B cell (primary cell): ENCODE results near the gene LPCAT1. TPM values are rescaled to one million over a fixed set of nuclear protein-coding genes. Genes with fewer than 3 reads are reported as not detected.

Experiments used
- ATAC-seq: fragments of 200-7000 bp; cut with Tn5 transposase; one replicate; pipeline ENCODE4 v1.10.0; 2021; ENCODE audit warnings: low read depth, mild to moderate bottlenecking, moderate number of reproducible peaks, moderate library complexity
- CTCF ChIA-PET: fragments of 350-600 bp; sonication (Branson Sonifier 250); formaldehyde crosslinking; loops from one replicate; lab custom pipeline; 2021; ENCODE audit warnings: antibody characterized with exemption, inconsistent platforms; lab: Charles Lee
- POLR2A ChIA-PET: fragments of 350-600 bp; sonication (Branson Sonifier 250); formaldehyde crosslinking; loops from one replicate; lab custom pipeline; 2021; ENCODE audit warnings: antibody characterized with exemption; lab: Charles Lee
- DNase-seq: peaks from one replicate; pipeline ENCODE4 v3.0.0; 2013
- H2AFZ ChIP-seq: 2 replicates; pipeline ENCODE4 v1.6.1; 2012; ENCODE audit warnings: mild to moderate bottlenecking, low read depth, low read length; ENCODE audit not compliant: insufficient read depth, poor library complexity, severe bottlenecking
- H3K27ac ChIP-seq, 2 donors: 1 replicate in 1 of 2; 2 replicates in 1 of 2; pipeline ENCODE4 v1.5.1; 2012 to 2013; ENCODE audit warnings: low read length in 2 of 2, mild to moderate bottlenecking in 2 of 2, moderate library complexity in 1 of 2
- H3K27me3 ChIP-seq, 4 experiments: fragments of 200-600 bp in 1 of 4; sonication (generic) in 1 of 4; replicated peaks in 1 of 4; 1 replicate in 2 of 4; 2 replicates in 2 of 4; pipeline versions ENCODE4 v1.6.1 to v1.7.0; 2013 to 2016; ENCODE audit warnings: low read length in 3 of 4, mild to moderate bottlenecking in 2 of 4, mixed read lengths in 1 of 4, moderate library complexity in 1 of 4; ENCODE audit not compliant: insufficient read depth in 4 of 4, control insufficient read depth in 3 of 4; ENCODE audit errors: control extremely low read depth in 1 of 4
- H3K36me3 ChIP-seq, 2 experiments: replicated peaks in 1 of 2; 1 replicate in 1 of 2; 2 replicates in 1 of 2; pipeline versions ENCODE4 v1.6.1 to v1.7.1; 2013; ENCODE audit warnings: low read length in 1 of 2; ENCODE audit not compliant: insufficient read depth in 2 of 2, control insufficient read depth in 1 of 2; ENCODE audit errors: control extremely low read depth in 1 of 2, extremely low read depth in 1 of 2
- H3K4me1 ChIP-seq, 2 donors: fragments of 200-600 bp in 1 of 2; sonication (generic) in 1 of 2; 1 replicate in 1 of 2; 2 replicates in 1 of 2; pipeline versions ENCODE4 v1.5.1 to v1.6.1; 2013 to 2017; ENCODE audit warnings: low read length in 2 of 2; ENCODE audit not compliant: control insufficient read depth in 2 of 2, insufficient read depth in 2 of 2
- H3K4me2 ChIP-seq: replicated peaks from 2 replicates; pipeline ENCODE3; 2012; ENCODE audit warnings: mild to moderate bottlenecking, low read depth, low read length; ENCODE audit not compliant: poor library complexity, severe bottlenecking
- H3K4me3 ChIP-seq, 5 experiments: fragments of 200-600 bp in 1 of 5; sonication (generic) in 1 of 5; 1 replicate in 3 of 5; 2 replicates in 2 of 5; pipeline versions ENCODE4 v1.5.1 to v1.7.0; 2011 to 2016; ENCODE audit warnings: low read length in 4 of 5, mild to moderate bottlenecking in 4 of 5, low read depth in 2 of 5, control low read depth in 1 of 5, moderate library complexity in 1 of 5; ENCODE audit not compliant: insufficient read depth in 1 of 5; ENCODE audit errors: control extremely low read depth in 1 of 5, extremely low read depth in 1 of 5
- H3K79me2 ChIP-seq: fragments of 200-600 bp; sonication (generic); one replicate; pipeline ENCODE4 v1.6.0; 2016; ENCODE audit warnings: low read length; ENCODE audit not compliant: control insufficient read depth, insufficient read depth
- H3K9ac ChIP-seq: fragments of 200-600 bp; sonication (generic); 2 replicates; pipeline ENCODE4 v1.6.1; 2017; ENCODE audit warnings: mild to moderate bottlenecking, low read length, moderate library complexity
- H3K9me3 ChIP-seq, 3 donors: one replicate each; pipeline versions ENCODE4 v1.6.1 to v1.7.1; 2013; ENCODE audit warnings: low read length in 2 of 3; ENCODE audit not compliant: control insufficient read depth in 2 of 3, insufficient read depth in 1 of 3; ENCODE audit errors: control extremely low read depth in 1 of 3
- H4K20me1 ChIP-seq: 2 replicates; pipeline ENCODE4 v1.6.0; 2012; ENCODE audit warnings: mild to moderate bottlenecking, low read length; ENCODE audit not compliant: insufficient read depth, control insufficient read depth, poor library complexity, severe bottlenecking
- H3K27ac Mint-ChIP-seq: one replicate; pipeline ENCODE4 v1.8.0; 2021; ENCODE audit warnings: mixed read lengths
- H3K27me3 Mint-ChIP-seq: one replicate; pipeline ENCODE4 v1.8.0; 2021; ENCODE audit warnings: mixed read lengths
- H3K4me1 Mint-ChIP-seq: one replicate; pipeline ENCODE4 v1.8.0; 2021; ENCODE audit warnings: mixed read lengths
- H3K4me3 Mint-ChIP-seq: one replicate; pipeline ENCODE4 v1.8.0; 2021; ENCODE audit warnings: mixed read lengths
- H3K9me3 Mint-ChIP-seq: one replicate; pipeline ENCODE4 v1.8.0; 2022; ENCODE audit warnings: mixed read lengths; ENCODE audit not compliant: insufficient read depth
- CTCF ChIP-seq: fragments of 200-600 bp; IDR thresholded peaks from one replicate; pipeline ENCODE4 v1.8.0; 2022; ENCODE audit warnings: antibody characterized with exemption, mild to moderate bottlenecking
- EZH2 ChIP-seq: IDR thresholded peaks from 2 replicates; pipeline ENCODE4 v1.6.1; 2012; ENCODE audit warnings: borderline replicate concordance, low read depth, mild to moderate bottlenecking, moderate library complexity, low read length; ENCODE audit not compliant: insufficient read depth, poor library complexity, severe bottlenecking
- WGBS: methylation state at CpG from one replicate; pipeline ENCODE4 v1.1.5; 2013; ENCODE audit warnings: missing lambda C conversion rate; ENCODE audit not compliant: insufficient coverage; 5-methylcytosine and 5-hydroxymethylcytosine counted together
- intact Hi-C: fragments of 100-400 bp; cut with micrococcal nuclease; formaldehyde crosslinking; loops from one replicate; pipeline ENCODE4 v1.10.0; 2022
- polyA plus RNA-seq: library from polyadenylated mRNA; depleted of rRNA; stranded (reverse); fragments of >200 nt; gene quantifications from 2 replicates; pipeline ENCODE4 v1.2.3, GENCODE V29; 2012
- total RNA-seq, 2 donors: library from RNA; stranded (reverse); fragments of 120-200 nt in 1 of 2; gene quantifications; 1 replicate in 1 of 2; 2 replicates in 1 of 2; pipeline versions ENCODE4 v1.2.3 to v1.2.4, GENCODE V29; 2013 to 2022

LPCAT1 gene
- total and polyA plus RNA-seq, 2 donors (not counting 1 experiment from before 2014, with no cell fraction given) = 94.8 to 159 TPM

GRCh38 chr5:1419476-1420210 lies 104.1 kb downstream of the LPCAT1 start:
- H4K20me1 ChIP-seq = no peaks in the 10 kb centered on the region
- DNase-seq (no peak), ATAC-seq (no peak)
- 74% methylated on average over 10 of the region's 11 CpGs for WGBS
- H3K4me1 Mint-ChIP-seq = no peaks in the 10 kb centered on the region
- peaks cover 0 to 5% (median 0%) of the 10 kb centered on the region in 4 experiments for H3K27me3 ChIP-seq
- H3K4me1 ChIP-seq = no peaks in the 10 kb centered on the region
- no peak overlapping the region for H2AFZ ChIP-seq
- H3K4me2 ChIP-seq = no peak overlapping the region
- no peak overlapping the region for H3K9ac ChIP-seq
- H3K4me3 ChIP-seq = no peak overlapping the region
- POLR2A ChIA-PET = no interaction called here
- no peak overlapping the region for H3K27ac ChIP-seq
- CTCF ChIA-PET = no interaction called here
- H3K79me2 ChIP-seq = no peaks in the 10 kb centered on the region
- no peak for TF ChIP-seq CTCF
- no peak for TF ChIP-seq EZH2
- no peak overlapping the region for H3K27ac Mint-ChIP-seq
- no peaks in the 10 kb centered on the region for H3K9me3 Mint-ChIP-seq
- H3K9me3 ChIP-seq = peaks cover 0 to 17% (median 0%) of the 10 kb centered on the region in 3 donors
- H3K27me3 Mint-ChIP-seq = peaks cover 3% of the 10 kb centered on the region
- intact Hi-C loops = no loop called here
- H3K4me3 Mint-ChIP-seq = no peak overlapping the region
- no peaks in the 10 kb centered on the region for H3K36me3 ChIP-seq

GRCh38 chr5:1418921-1419280 lies 104.9 kb downstream of the LPCAT1 start:
- Histone ChIP-seq H2AFZ (no peak overlapping the region), H3K9me3 (peaks cover 0 to 11% (median 0%) of the 10 kb centered on the region in 3 donors), H3K4me2 (no peak overlapping the region), H3K36me3 (no peaks in the 10 kb centered on the region), H3K4me3 (no peak overlapping the region), H3K27me3 (peaks cover 0 to 5% (median 0%) of the 10 kb centered on the region in 4 experiments), H3K27ac (no peak overlapping the region), H4K20me1 (no peaks in the 10 kb centered on the region), H3K9ac (no peak overlapping the region), H3K4me1 (no peaks in the 10 kb centered on the region), H3K79me2 (no peaks in the 10 kb centered on the region)
- intact Hi-C loops = no loop called here
- ChIA-PET CTCF (no interaction called here), POLR2A (interaction anchor here (0.7 kb wide), 1 partner anchor 266 kb away, joined by 3 read pairs; no protein-coding TSS in a partner anchor)
- Mint-ChIP-seq H3K27ac (no peak overlapping the region), H3K4me1 (peaks cover 1% of the 10 kb centered on the region), H3K9me3 (no peaks in the 10 kb centered on the region), H3K27me3 (no peaks in the 10 kb centered on the region), H3K4me3 (no peak overlapping the region)
- no peak for TF ChIP-seq CTCF
- no peak for TF ChIP-seq EZH2
- no peak for DNase-seq
- no peak for ATAC-seq
